Tibial nerve (tissue), 4 donors: ENCODE results near the gene WNT4.

Source experiments
- CTCF ChIP-seq, 5 experiments: fragments of 200-600 bp in 3 of 5; fragments of 450-650 bp in 2 of 5; sonication (generic) in 3 of 5; IDR thresholded peaks; one replicate each; pipeline ENCODE4 v1.5.1; 2016 to 2019; ENCODE audit warnings: antibody characterized with exemption in 5 of 5, mild to moderate bottlenecking in 3 of 5, moderate library complexity in 2 of 5
- EP300 ChIP-seq, 2 donors: sonication (generic); formaldehyde crosslinking; IDR thresholded peaks; one replicate each; pipeline ENCODE4 v1.6.1; 2017; ENCODE audit warnings: antibody characterized with exemption in 2 of 2, mild to moderate bottlenecking in 1 of 2

GRCh38 chr1:22189619-22190018, 46.7 kb upstream of the WNT4 start:
- TF ChIP-seq CTCF (IDR thresholded peaks at IDR 0.05), result no peak
- no peak for TF ChIP-seq EP300 (IDR thresholded peaks at IDR 0.05)
